SU-DHL-6 (cell line): ENCODE results near the gene PLAAT4.

ENCODE experiments used
- H2AFZ ChIP-seq: fragments of 200-600 bp; sonication (generic); 2 replicates; pipeline ENCODE4 v1.6.1; 2014; ENCODE audit warnings: low read depth, mild to moderate bottlenecking, moderate library complexity, mixed read lengths, antibody characterized with exemption, low read length; ENCODE audit not compliant: severe bottlenecking
- H3F3A ChIP-seq: fragments of 200-600 bp; shearing (Covaris generic); 2 replicates; pipeline ENCODE4 v1.6.0; 2016; ENCODE audit warnings: antibody characterized with exemption, mild to moderate bottlenecking; ENCODE audit not compliant: insufficient read depth
- H3K27ac ChIP-seq: fragments of 200-600 bp; sonication (generic); 2 replicates; pipeline ENCODE4 v1.5.1; 2016; ENCODE audit warnings: low read depth, mild to moderate bottlenecking, low read length, moderate library complexity, mixed read lengths
- H3K27me3 ChIP-seq: fragments of 200-600 bp; sonication (generic), shearing (Covaris generic); 2 replicates; pipeline ENCODE4 v1.6.0; 2014; ENCODE audit warnings: mild to moderate bottlenecking, low read length
- H3K36me3 ChIP-seq: fragments of 200-600 bp; sonication (generic); 2 replicates; pipeline ENCODE4 v1.6.1; 2014; ENCODE audit warnings: mild to moderate bottlenecking, low read length, mixed read lengths
- H3K4me2 ChIP-seq: fragments of 300-600, 200-600 bp; shearing (Covaris generic), sonication (generic); 2 replicates; pipeline ENCODE4 v1.6.0; 2014; ENCODE audit warnings: low read length, low read depth, mild to moderate bottlenecking; ENCODE audit not compliant: poor library complexity, severe bottlenecking
- H3K4me3 ChIP-seq: fragments of 200-600 bp; sonication (generic); 2 replicates; pipeline ENCODE4 v1.5.1; 2014; ENCODE audit warnings: antibody characterized with exemption, low read length, mild to moderate bottlenecking, mixed read lengths; ENCODE audit not compliant: insufficient read depth, poor library complexity, severe bottlenecking
- H3K79me2 ChIP-seq: fragments of 200-600 bp; sonication (generic); 2 replicates; pipeline ENCODE4 v1.6.1; 2014; ENCODE audit warnings: mild to moderate bottlenecking, low read length, moderate library complexity; ENCODE audit not compliant: insufficient read depth
- H3K9ac ChIP-seq: fragments of 200-600 bp; sonication (generic); 2 replicates; pipeline ENCODE4 v1.7.0; 2014; ENCODE audit warnings: mild to moderate bottlenecking, low read length
- H3K9me2 ChIP-seq: fragments of 200-600 bp; sonication (generic); replicated peaks from 2 replicates; pipeline ENCODE4 v1.6.1; 2014; ENCODE audit warnings: low read length; ENCODE audit not compliant: insufficient read depth
- H3K9me3 ChIP-seq: fragments of 200-600 bp; sonication (generic); 2 replicates; pipeline ENCODE4 v1.6.1; 2014; ENCODE audit warnings: low read length, mixed read lengths; ENCODE audit not compliant: insufficient read depth
- H4K20me1 ChIP-seq: fragments of 200-600 bp; sonication (generic); 2 replicates; pipeline ENCODE4 v1.6.1; 2014; ENCODE audit warnings: low read depth, mild to moderate bottlenecking, antibody characterized with exemption, low read length, moderate library complexity, mixed read lengths
- EZH2phosphoT487 ChIP-seq: fragments of 200-600 bp; sonication (generic), shearing (Covaris generic); conservative IDR thresholded peaks from 2 replicates; pipeline ENCODE4 v1.6.1; 2018; ENCODE audit warnings: mild to moderate bottlenecking, antibody characterized with exemption, low read length, moderate library complexity, mixed read lengths
- TF ChIP-seq, protein P1 (sequence below): fragments of 200-600 bp; sonication (generic); IDR thresholded peaks from one replicate; pipeline ENCODE4 v1.5.1; 2017; ENCODE audit warnings: antibody characterized with exemption, mild to moderate bottlenecking, low read length, moderate library complexity; ENCODE audit not compliant: insufficient read depth, poor library complexity, severe bottlenecking

PLAAT4 gene

DNA sequence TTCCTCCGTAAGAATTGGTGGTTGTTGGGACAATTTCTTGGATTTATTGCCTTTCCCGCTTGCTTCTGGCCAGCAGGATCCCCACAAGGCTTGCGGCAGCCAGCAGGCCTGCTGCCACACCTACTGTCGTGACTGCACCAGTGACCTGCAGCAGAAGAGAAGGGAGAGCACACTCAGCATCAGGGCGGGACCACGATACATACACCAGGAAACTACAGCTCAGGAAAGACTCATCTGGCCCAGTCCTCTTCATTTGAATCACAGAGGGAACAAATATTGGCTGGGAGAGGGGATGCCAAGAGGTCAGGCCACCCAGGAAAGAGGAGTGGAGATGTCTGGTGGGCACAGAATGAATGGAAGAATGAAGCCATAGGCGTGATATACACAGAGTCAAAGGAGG is 16.3 kb downstream of the PLAAT4 start:
- Histone ChIP-seq H3K27ac (no peak overlapping the region), H2AFZ (no peak overlapping the region), H3K36me3 (no peaks in the 10 kb centered on the region), H3K9me3 (no peaks in the 10 kb centered on the region), H3K79me2 (no peaks in the 10 kb centered on the region), H3K4me3 (no peak overlapping the region), H3K4me2 (no peak overlapping the region), H3F3A (no peaks in the 10 kb centered on the region), H4K20me1 (no peaks in the 10 kb centered on the region), H3K27me3 (no peaks in the 10 kb centered on the region), H3K9ac (no peak overlapping the region), H3K9me2 (no peaks in the 10 kb centered on the region)
- TF ChIP-seq EZH2phosphoT487 = no peak
- TF ChIP-seq, protein P1, sequence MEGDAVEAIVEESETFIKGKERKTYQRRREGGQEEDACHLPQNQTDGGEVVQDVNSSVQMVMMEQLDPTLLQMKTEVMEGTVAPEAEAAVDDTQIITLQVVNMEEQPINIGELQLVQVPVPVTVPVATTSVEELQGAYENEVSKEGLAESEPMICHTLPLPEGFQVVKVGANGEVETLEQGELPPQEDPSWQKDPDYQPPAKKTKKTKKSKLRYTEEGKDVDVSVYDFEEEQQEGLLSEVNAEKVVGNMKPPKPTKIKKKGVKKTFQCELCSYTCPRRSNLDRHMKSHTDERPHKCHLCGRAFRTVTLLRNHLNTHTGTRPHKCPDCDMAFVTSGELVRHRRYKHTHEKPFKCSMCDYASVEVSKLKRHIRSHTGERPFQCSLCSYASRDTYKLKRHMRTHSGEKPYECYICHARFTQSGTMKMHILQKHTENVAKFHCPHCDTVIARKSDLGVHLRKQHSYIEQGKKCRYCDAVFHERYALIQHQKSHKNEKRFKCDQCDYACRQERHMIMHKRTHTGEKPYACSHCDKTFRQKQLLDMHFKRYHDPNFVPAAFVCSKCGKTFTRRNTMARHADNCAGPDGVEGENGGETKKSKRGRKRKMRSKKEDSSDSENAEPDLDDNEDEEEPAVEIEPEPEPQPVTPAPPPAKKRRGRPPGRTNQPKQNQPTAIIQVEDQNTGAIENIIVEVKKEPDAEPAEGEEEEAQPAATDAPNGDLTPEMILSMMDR = no peak

GRCh38 chr11:63553759-63554158 is 17.2 kb downstream of the PLAAT4 start:
- Histone ChIP-seq H3K27me3 (no peaks in the 10 kb centered on the region), H3K9me3 (no peaks in the 10 kb centered on the region), H3K36me3 (no peaks in the 10 kb centered on the region), H3F3A (no peaks in the 10 kb centered on the region), H2AFZ (peak overlapping the region; percentile 72), H3K9me2 (no peaks in the 10 kb centered on the region), H3K9ac (no peak overlapping the region; the same call in 1 of the 2 replicates), H3K27ac (no peak overlapping the region), H3K4me3 (no peak overlapping the region), H3K79me2 (no peaks in the 10 kb centered on the region), H3K4me2 (peak overlapping the region; percentile 36), H4K20me1 (no peaks in the 10 kb centered on the region)
- TF ChIP-seq EZH2phosphoT487 = no peak
- TF ChIP-seq, protein P1 = no peak

DNA sequence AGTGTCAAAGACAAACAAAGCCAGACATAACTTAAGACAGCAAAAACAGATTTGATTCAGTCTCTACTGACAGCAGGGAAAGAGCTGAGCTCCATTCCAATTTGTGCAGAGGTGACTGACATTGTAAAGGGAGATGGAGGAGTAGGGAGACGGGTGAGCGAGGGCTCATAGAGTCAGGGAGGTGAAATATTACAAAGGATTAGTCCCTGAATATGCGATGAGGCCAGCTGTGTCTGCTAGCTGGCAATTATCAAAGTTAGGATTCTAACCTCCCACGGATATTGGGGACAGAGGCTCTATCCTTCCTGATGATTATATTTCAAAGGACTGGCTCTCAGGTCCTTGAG is 18.2 kb downstream of the PLAAT4 start:
- no peak overlapping the region for H3K4me2 ChIP-seq
- H3K79me2 ChIP-seq = no peaks in the 10 kb centered on the region
- no peak overlapping the region for H3K27ac ChIP-seq
- no peak overlapping the region for H3K9ac ChIP-seq
- H3K4me3 ChIP-seq = no peak overlapping the region
- no peak for TF ChIP-seq EZH2phosphoT487
- TF ChIP-seq, protein P1 = no peak
- no peaks in the 10 kb centered on the region for H3F3A ChIP-seq
- H3K9me2 ChIP-seq = no peaks in the 10 kb centered on the region
- H4K20me1 ChIP-seq = no peaks in the 10 kb centered on the region
- H3K36me3 ChIP-seq = no peaks in the 10 kb centered on the region
- H2AFZ ChIP-seq = no peak overlapping the region
- no peaks in the 10 kb centered on the region for H3K27me3 ChIP-seq
- no peaks in the 10 kb centered on the region for H3K9me3 ChIP-seq
